ENCODE measurements around the gene KANK4.

DNA sequence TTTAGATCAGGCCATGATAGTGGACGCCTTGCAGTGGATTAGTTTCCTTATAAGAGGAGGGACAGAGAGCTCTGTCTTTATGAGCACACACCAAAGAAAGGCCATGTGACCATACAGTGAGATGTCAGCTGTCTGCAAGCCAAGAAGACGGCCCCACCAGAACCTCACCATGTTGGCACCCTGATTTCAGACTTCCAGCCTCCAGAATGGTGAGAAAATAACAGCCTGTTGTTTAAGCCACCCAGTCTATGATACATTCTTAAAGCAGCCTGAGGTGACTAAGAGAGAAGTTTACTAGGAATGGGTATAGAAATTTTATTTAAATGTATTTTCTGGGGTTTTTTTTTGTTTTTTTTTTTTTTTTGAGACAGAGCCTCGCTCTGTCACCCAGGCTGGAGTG, 95.1 kb downstream of the KANK4 start:
- TF ChIP-seq NFE2L2 (IDR thresholded peaks at IDR 0.05; ENCODE audit: low read depth, low read length) (no peak), POLR2A (IDR thresholded peaks at IDR 0.05; ENCODE audit: low read depth, low read length) (no peak), FOS (IDR thresholded peaks at IDR 0.05; ENCODE audit: low read depth, low read length) (no peak)
- TF ChIP-seq, protein P1, sequence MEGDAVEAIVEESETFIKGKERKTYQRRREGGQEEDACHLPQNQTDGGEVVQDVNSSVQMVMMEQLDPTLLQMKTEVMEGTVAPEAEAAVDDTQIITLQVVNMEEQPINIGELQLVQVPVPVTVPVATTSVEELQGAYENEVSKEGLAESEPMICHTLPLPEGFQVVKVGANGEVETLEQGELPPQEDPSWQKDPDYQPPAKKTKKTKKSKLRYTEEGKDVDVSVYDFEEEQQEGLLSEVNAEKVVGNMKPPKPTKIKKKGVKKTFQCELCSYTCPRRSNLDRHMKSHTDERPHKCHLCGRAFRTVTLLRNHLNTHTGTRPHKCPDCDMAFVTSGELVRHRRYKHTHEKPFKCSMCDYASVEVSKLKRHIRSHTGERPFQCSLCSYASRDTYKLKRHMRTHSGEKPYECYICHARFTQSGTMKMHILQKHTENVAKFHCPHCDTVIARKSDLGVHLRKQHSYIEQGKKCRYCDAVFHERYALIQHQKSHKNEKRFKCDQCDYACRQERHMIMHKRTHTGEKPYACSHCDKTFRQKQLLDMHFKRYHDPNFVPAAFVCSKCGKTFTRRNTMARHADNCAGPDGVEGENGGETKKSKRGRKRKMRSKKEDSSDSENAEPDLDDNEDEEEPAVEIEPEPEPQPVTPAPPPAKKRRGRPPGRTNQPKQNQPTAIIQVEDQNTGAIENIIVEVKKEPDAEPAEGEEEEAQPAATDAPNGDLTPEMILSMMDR (conservative IDR thresholded peaks at IDR 0.05; ENCODE audit: low read depth, low read length): no peak
- TF ChIP-seq, protein P2, sequence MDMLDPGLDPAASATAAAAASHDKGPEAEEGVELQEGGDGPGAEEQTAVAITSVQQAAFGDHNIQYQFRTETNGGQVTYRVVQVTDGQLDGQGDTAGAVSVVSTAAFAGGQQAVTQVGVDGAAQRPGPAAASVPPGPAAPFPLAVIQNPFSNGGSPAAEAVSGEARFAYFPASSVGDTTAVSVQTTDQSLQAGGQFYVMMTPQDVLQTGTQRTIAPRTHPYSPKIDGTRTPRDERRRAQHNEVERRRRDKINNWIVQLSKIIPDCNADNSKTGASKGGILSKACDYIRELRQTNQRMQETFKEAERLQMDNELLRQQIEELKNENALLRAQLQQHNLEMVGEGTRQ (IDR thresholded peaks at IDR 0.05; ENCODE audit: low read depth, low read length): no peak
- TF ChIP-seq, protein P3, sequence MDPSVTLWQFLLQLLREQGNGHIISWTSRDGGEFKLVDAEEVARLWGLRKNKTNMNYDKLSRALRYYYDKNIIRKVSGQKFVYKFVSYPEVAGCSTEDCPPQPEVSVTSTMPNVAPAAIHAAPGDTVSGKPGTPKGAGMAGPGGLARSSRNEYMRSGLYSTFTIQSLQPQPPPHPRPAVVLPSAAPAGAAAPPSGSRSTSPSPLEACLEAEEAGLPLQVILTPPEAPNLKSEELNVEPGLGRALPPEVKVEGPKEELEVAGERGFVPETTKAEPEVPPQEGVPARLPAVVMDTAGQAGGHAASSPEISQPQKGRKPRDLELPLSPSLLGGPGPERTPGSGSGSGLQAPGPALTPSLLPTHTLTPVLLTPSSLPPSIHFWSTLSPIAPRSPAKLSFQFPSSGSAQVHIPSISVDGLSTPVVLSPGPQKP (IDR thresholded peaks at IDR 0.05; ENCODE audit: borderline replicate concordance, low read depth, low read length): no peak

Data from IMR-90 (cell line).